Brain microvascular endothelial cell (primary cell): Measurements from ENCODE around the gene MAP3K15.

Experiments used
- DNase-seq: peaks from one replicate; pipeline ENCODE4 v3.0.0-alpha.2; 2020
- H3K27ac ChIP-seq: fragments of 250-450 bp; sonication (Bioruptor Pico); 2 replicates; pipeline ENCODE4 v1.5.1; 2020; ENCODE audit warnings: mild to moderate bottlenecking, moderate library complexity
- H3K27me3 ChIP-seq: fragments of 250-450 bp; sonication (Bioruptor Pico); replicated peaks from 2 replicates; pipeline ENCODE4 v1.5.1; 2020; ENCODE audit warnings: mild to moderate bottlenecking
- H3K36me3 ChIP-seq: fragments of 250-450 bp; sonication (Bioruptor Pico); replicated peaks from 2 replicates; pipeline ENCODE4 v1.5.1; 2020; ENCODE audit warnings: mild to moderate bottlenecking
- H3K4me3 ChIP-seq: 2 replicates; pipeline ENCODE4 v1.5.1; 2011; ENCODE audit warnings: low read depth, mild to moderate bottlenecking, control low read depth, low read length, moderate library complexity
- CTCF ChIP-seq: IDR thresholded peaks from 2 replicates; pipeline ENCODE4 v1.5.1; 2011; ENCODE audit warnings: low read depth, mild to moderate bottlenecking, moderate library complexity, low read length, control low read depth, inconsistent platforms; ENCODE audit errors: missing control alignments
- in situ Hi-C: cut with HindIII; loops from 2 replicates; pipeline ENCODE4 v1.10.0; 2017; ENCODE audit warnings: low sequenced_read_pairs, low pct_ligation_motif_present

The MAP3K15 gene

GRCh38 chrX:19373351-19373891 lies 141.9 kb downstream of the MAP3K15 start:
- in situ Hi-C loops = no loop called here
- Histone ChIP-seq H3K27me3 (no peaks in the 10 kb centered on the region), H3K36me3 (no peaks in the 10 kb centered on the region), H3K27ac (no peak overlapping the region), H3K4me3 (no peak overlapping the region)
- TF ChIP-seq CTCF = no peak
- no peak for DNase-seq

DNA sequence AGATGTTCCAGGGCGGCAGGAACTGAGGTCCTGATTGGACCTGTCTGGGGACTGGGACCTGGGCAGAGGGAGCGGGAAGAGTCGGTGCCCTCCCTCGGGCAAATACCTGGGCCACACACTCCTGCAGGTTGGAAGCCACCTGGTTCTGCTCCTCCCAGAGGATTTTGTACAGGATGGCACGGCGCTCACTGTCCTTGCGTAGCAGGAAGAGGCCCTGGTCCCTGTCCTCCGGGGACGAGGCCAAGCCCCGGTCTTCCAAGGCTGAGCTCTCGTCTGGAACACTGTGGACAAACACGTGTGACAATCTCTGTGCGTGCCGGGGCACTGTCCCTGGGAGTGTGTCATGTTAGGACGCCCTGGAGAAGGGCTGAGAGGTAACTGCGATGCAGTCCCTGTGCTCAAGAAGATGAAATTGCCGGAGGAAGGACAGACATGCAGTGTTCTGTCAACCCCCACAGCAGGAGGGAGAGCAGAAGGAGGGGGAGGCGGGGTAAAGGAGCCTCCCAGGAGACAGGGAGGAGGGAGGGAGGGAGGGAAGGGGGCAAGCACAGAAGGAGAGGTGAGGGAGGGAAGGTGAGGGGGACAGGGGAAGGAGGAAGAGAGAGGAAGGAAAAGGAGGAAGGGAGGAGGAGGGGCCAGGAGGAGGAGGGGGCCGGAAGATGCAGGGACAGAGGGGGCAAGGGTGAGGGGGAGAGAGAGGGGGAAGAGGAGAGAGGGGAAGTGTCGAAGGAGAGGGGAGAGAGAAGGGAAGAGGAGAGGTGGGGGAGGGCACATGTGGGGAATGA lies 142.6 kb downstream of the MAP3K15 start:
- H3K36me3 ChIP-seq = no peaks in the 10 kb centered on the region
- no peaks in the 10 kb centered on the region for H3K27me3 ChIP-seq
- no peak for DNase-seq
- H3K4me3 ChIP-seq = peak overlapping the region; percentile 45
- no peak overlapping the region for H3K27ac ChIP-seq
- TF ChIP-seq CTCF = no peak
- in situ Hi-C loops = no loop called here

DNA sequence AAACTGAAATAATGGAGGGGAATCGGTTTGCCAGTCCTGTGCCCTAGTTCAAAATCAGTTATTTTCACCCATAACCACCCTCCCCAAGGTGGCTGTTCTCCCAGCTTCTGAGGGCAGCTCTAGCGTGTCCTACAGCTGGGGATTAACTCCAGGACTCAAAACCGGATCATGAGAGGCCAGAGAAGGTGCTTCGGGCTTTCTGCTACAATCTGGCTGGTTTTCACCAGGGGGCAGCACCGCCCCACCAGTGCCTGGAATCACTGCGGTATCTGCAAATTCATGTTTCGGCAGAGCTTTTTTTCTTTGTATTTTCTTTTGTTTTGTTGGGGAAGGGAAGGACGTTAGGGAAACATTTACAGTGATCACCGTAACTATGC lies 143.2 kb downstream of the MAP3K15 start:
- Histone ChIP-seq H3K27me3 (no peaks in the 10 kb centered on the region), H3K4me3 (peak overlapping the region; percentile 45), H3K27ac (no peak overlapping the region), H3K36me3 (no peaks in the 10 kb centered on the region)
- in situ Hi-C loops = no loop called here
- peak; percentile 64 for DNase-seq
- TF ChIP-seq CTCF = peak; percentile 84

GRCh38 chrX:19370061-19370460 lies 145.2 kb downstream of the MAP3K15 start:
- no peak for DNase-seq
- no peaks in the 10 kb centered on the region for H3K27me3 ChIP-seq
- in situ Hi-C loops = no loop called here
- H3K4me3 ChIP-seq = no peak overlapping the region
- no peak for TF ChIP-seq CTCF
- no peaks in the 10 kb centered on the region for H3K36me3 ChIP-seq
- H3K27ac ChIP-seq = no peak overlapping the region

DNA sequence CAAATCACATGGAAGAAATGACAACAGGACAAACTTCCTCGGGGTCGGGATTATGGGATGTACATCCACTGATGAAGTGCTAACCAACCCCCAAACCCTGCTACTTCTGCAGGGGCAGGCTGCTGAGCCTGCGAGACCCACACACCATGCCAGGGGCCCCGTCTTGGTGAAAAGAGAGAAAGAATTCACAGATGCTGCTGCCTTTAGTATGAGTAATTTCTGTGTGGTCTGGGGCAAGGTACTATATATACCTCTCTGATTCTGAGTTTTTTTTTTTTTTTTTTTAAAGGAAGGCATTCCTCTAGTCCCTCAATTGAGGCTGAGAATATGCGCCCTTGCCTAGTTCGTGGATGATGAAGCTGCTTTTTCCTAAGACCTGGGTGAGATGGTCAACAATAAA lies 146.7 kb downstream of the MAP3K15 start:
- TF ChIP-seq CTCF = no peak

More for the DNA sequence above, 146.7 kb downstream of the MAP3K15 start:
- H3K27me3 ChIP-seq = no peaks in the 10 kb centered on the region
- DNase-seq = no peak
- no peaks in the 10 kb centered on the region for H3K36me3 ChIP-seq
- no peak overlapping the region for H3K4me3 ChIP-seq
- in situ Hi-C loops = no loop called here
- H3K27ac ChIP-seq = no peak overlapping the region
